GM20431 (cell line): ENCODE results near the gene MYBPH.

Experiments used
- in situ Hi-C: fragments of 300-500 bp; cut with MseI, MboI; formaldehyde crosslinking; loops from one replicate; pipeline ENCODE4 v1.15.0; 2020; ENCODE audit warnings: low sequenced_read_pairs; ENCODE audit not compliant: unreplicated experiment

Gene MYBPH

DNA sequence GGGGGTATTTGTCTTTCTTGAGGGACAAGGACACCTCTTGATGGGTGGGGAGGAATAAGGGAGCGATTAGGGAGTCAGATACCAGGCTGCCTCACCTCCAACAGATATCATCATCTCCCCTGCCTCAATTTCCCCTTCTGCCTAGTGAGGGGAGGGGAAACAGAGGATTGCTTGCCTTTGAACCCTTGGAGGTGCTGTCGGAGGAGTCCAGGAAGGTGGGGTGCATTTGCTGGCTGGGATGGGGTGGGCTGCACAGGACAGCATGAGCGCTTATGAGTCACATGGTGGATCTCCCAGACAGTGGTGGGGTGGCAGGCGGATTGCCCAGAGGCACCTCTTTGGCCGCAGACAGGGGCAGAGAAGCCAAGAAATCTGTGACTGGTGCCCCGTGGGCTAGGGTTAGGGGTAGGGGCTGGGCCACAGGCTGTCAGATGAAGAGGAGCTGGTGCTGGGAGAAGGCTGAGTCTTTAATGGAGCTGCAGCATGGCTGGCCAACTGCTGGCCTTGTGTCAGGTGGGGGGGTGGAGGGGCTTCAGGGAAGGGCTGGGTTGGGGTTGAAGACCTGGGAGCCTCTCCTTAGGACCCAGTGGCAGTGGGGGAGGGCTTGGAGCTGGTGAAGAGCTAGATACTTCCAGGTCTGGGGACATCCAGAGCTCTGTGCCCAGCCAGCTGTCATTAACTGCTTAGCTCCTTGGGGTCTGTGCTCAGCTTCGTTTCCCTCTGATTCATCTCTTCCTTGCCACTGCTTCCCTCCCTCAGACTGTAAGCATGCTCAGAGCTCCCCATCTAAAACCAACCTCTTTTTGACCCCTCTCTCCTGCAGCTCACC, 55.1 kb downstream of the MYBPH start:
- in situ Hi-C loops = no loop called here
